IMR-90 (cell line): ENCODE results near the gene LLGL1. TPM values are rescaled to one million over a fixed set of nuclear protein-coding genes. Genes with fewer than 3 reads are reported as not detected.

Source experiments
- ATAC-seq: fragments of 200-7000 bp; cut with Tn5 transposase; 2 replicates; pipeline ENCODE4 v1.9.1; 2020; ENCODE audit warnings: low read depth, mild to moderate bottlenecking, moderate library complexity
- BruUV-seq: library from RNA; stranded (reverse); fragments of 400-500 nt; replicated peaks from 2 replicates; lab custom pipeline; 2021; lab: Mats Ljungman, UMichigan
- CTCF ChIA-PET: fragments of 300-600 bp; formaldehyde crosslinking; extraction: SDS; loops from one replicate; lab custom pipeline; 2021; ENCODE audit warnings: antibody characterized with exemption; lab: Yijun Ruan, JAX
- POLR2A ChIA-PET: fragments of 300-600 bp; sonication (Branson Sonifier 250); formaldehyde crosslinking; loops from one replicate; lab custom pipeline; 2022; ENCODE audit warnings: antibody characterized with exemption; ENCODE audit not compliant: unreplicated experiment; lab: Charles Lee
- DNase-seq: peaks from one replicate; pipeline ENCODE4 v3.0.0; 2013
- H2AFZ ChIP-seq: replicated peaks from 2 replicates; pipeline ENCODE3; 2013; ENCODE audit warnings: low read length, mild to moderate bottlenecking; ENCODE audit not compliant: poor library complexity
- H2AK5ac ChIP-seq: 2 replicates; pipeline ENCODE4 v1.6.1; 2013; ENCODE audit warnings: low read depth, low read length, inconsistent platforms
- H2AK9ac ChIP-seq: replicated peaks from 2 replicates; pipeline ENCODE3; 2013; ENCODE audit warnings: mild to moderate bottlenecking, low read depth, low read length, moderate library complexity; ENCODE audit not compliant: poor library complexity
- H2BK120ac ChIP-seq: 2 replicates; pipeline ENCODE4 v1.6.1; 2013; ENCODE audit warnings: low read depth, low read length, inconsistent platforms
- H2BK15ac ChIP-seq: 3 replicates; pipeline ENCODE4 v1.6.1; 2013; ENCODE audit warnings: low read depth, low read length, inconsistent platforms
- H2BK20ac ChIP-seq: 2 replicates; pipeline ENCODE4 v1.6.1; 2013; ENCODE audit warnings: low read depth, mild to moderate bottlenecking, inconsistent platforms, low read length, moderate library complexity
- H2BK5ac ChIP-seq: 2 replicates; pipeline ENCODE4 v1.6.1; 2013; ENCODE audit warnings: mild to moderate bottlenecking, low read depth, low read length, inconsistent platforms; ENCODE audit not compliant: poor library complexity, severe bottlenecking
- H3K14ac ChIP-seq: replicated peaks from 2 replicates; pipeline ENCODE4 v1.6.1; 2013; ENCODE audit warnings: low read depth, low read length, inconsistent platforms
- H3K18ac ChIP-seq: 2 replicates; pipeline ENCODE4 v1.6.1; 2013; ENCODE audit warnings: low read depth, low read length, control low read depth
- H3K23ac ChIP-seq: 2 replicates; pipeline ENCODE4 v1.6.1; 2013; ENCODE audit warnings: low read depth, low read length, inconsistent platforms
- H3K27ac ChIP-seq: 2 replicates; pipeline ENCODE4 v1.5.1; 2013; ENCODE audit warnings: mild to moderate bottlenecking, control low read depth, low read length; ENCODE audit not compliant: insufficient read depth
- H3K27me3 ChIP-seq: 2 replicates; pipeline ENCODE4 v1.6.1; 2013; ENCODE audit warnings: low read length; ENCODE audit not compliant: control insufficient read depth, insufficient read depth
- H3K36me3 ChIP-seq: 2 replicates; pipeline ENCODE4 v1.6.1; 2013; ENCODE audit warnings: low read length, mixed read lengths; ENCODE audit not compliant: control insufficient read depth, insufficient read depth
- H3K4ac ChIP-seq: 2 replicates; pipeline ENCODE4 v1.6.1; 2013; ENCODE audit warnings: low read depth, low read length, inconsistent platforms
- H3K4me1 ChIP-seq: 2 replicates; pipeline ENCODE4 v1.6.1; 2013; ENCODE audit warnings: low read length, mixed read lengths; ENCODE audit not compliant: control insufficient read depth, insufficient read depth
- H3K4me2 ChIP-seq: 2 replicates; pipeline ENCODE4 v1.6.1; 2013; ENCODE audit warnings: low read depth, mild to moderate bottlenecking, control low read depth, low read length, moderate library complexity
- H3K4me3 ChIP-seq: 2 replicates; pipeline ENCODE4 v1.5.1; 2013; ENCODE audit warnings: low read depth, mild to moderate bottlenecking, control low read depth, low read length, moderate library complexity; ENCODE audit not compliant: insufficient read depth
- H3K56ac ChIP-seq: 2 replicates; pipeline ENCODE4 v1.6.1; 2013; ENCODE audit warnings: low read length, inconsistent platforms; ENCODE audit not compliant: insufficient read depth; ENCODE audit errors: extremely low read depth
- H3K79me1 ChIP-seq, 2 experiments: 2 replicates each; pipeline ENCODE4 v1.6.1; 2013; ENCODE audit warnings: low read length in 2 of 2, inconsistent platforms in 1 of 2, low read depth in 1 of 2
- H3K9ac ChIP-seq: 2 replicates; pipeline ENCODE4 v1.6.1; 2013; ENCODE audit warnings: low read depth, low read length, control low read depth
- H3K9me1 ChIP-seq: 2 replicates; pipeline ENCODE4 v1.6.1; 2013; ENCODE audit warnings: low read length, inconsistent platforms; ENCODE audit not compliant: insufficient read depth
- H3K9me3 ChIP-seq: 2 replicates; pipeline ENCODE4 v1.6.1; 2013; ENCODE audit warnings: low read length; ENCODE audit not compliant: control insufficient read depth, insufficient read depth
- H4K20me1 ChIP-seq: 2 replicates; pipeline ENCODE4 v1.6.1; 2013; ENCODE audit warnings: low read length, inconsistent platforms; ENCODE audit not compliant: insufficient read depth
- H4K5ac ChIP-seq: 2 replicates; pipeline ENCODE4 v1.6.1; 2013; ENCODE audit warnings: mild to moderate bottlenecking, low read depth, low read length, control low read depth
- H4K8ac ChIP-seq, 2 experiments: 2 replicates each; pipeline ENCODE4 v1.6.1; 2013; ENCODE audit warnings: low read depth in 2 of 2, low read length in 2 of 2, control low read depth in 1 of 2, inconsistent platforms in 1 of 2
- H4K91ac ChIP-seq: 2 replicates; pipeline ENCODE4 v1.6.1; 2013; ENCODE audit warnings: low read depth, low read length, inconsistent platforms; ENCODE audit not compliant: insufficient read depth
- FOS ChIP-seq: fragments of 150-350 bp; IDR thresholded peaks from 2 replicates; pipeline ENCODE4 v1.6.1; 2016; ENCODE audit warnings: low read depth, low read length
- RAD21 ChIP-seq: IDR thresholded peaks from 2 replicates; pipeline ENCODE4 v1.6.1; 2012; ENCODE audit warnings: low read length, improper control_type of control experiment
- RCOR1 ChIP-seq: IDR thresholded peaks from 2 replicates; pipeline ENCODE4 v1.6.1; 2012; ENCODE audit warnings: mild to moderate bottlenecking, low read length, improper control_type of control experiment; ENCODE audit not compliant: insufficient replicate concordance
- SMC3 ChIP-seq: fragments of 150-350 bp; IDR thresholded peaks from 2 replicates; pipeline ENCODE4 v1.6.1; 2016; ENCODE audit warnings: low read depth, mild to moderate bottlenecking, antibody characterized with exemption, low read length, moderate library complexity
- WGBS, 2 experiments: methylation state at CpG; one replicate each; pipeline versions ENCODE4 v1.1.5 to v1.1.7; 2013; ENCODE audit warnings: missing lambda C conversion rate in 2 of 2; ENCODE audit not compliant: insufficient read length in 1 of 2; ENCODE audit errors: extremely low coverage in 2 of 2; 5-methylcytosine and 5-hydroxymethylcytosine counted together
- dilution Hi-C: fragments of 300-500 bp; cut with HindIII; formaldehyde crosslinking; loops from one replicate; pipeline ENCODE4 v1.14.3; 2018; ENCODE audit warnings: low sequenced_read_pairs; ENCODE audit not compliant: unreplicated experiment
- in situ Hi-C: fragments of 300-500 bp; cut with MboI; formaldehyde crosslinking; loops from 3 replicates; pipeline ENCODE4 v1.14.3; 2019; ENCODE audit warnings: low sequenced_read_pairs, inconsistent platforms, mixed read lengths
- intact Hi-C: fragments of 100-400 bp; cut with micrococcal nuclease; formaldehyde crosslinking; loops from 2 replicates; pipeline ENCODE4 v1.10.0; 2022
- polyA plus RNA-seq, 3 experiments: library from polyadenylated mRNA; depleted of rRNA; stranded (reverse); fragments of >200 nt; gene quantifications; 2 replicates each; pipeline ENCODE4 v1.2.3, GENCODE V29; 2012; ENCODE audit warnings: low replicate concordance in 1 of 3
- total RNA-seq: library from RNA; depleted of rRNA; stranded (reverse); fragments of >200 nt; gene quantifications from 2 replicates; pipeline ENCODE4 v1.2.3, GENCODE V29; 2012
- TF ChIP-seq, protein P1 (sequence below): conservative IDR thresholded peaks from 2 replicates; pipeline ENCODE4 v1.5.1; 2012; ENCODE audit warnings: mild to moderate bottlenecking, low read depth, low read length, improper control_type of control experiment

Gene LLGL1
- total and polyA plus RNA-seq, 2 of the 4 experiments (the other 2 are of a cell fraction) = 40.1 to 52.9 TPM

DNA sequence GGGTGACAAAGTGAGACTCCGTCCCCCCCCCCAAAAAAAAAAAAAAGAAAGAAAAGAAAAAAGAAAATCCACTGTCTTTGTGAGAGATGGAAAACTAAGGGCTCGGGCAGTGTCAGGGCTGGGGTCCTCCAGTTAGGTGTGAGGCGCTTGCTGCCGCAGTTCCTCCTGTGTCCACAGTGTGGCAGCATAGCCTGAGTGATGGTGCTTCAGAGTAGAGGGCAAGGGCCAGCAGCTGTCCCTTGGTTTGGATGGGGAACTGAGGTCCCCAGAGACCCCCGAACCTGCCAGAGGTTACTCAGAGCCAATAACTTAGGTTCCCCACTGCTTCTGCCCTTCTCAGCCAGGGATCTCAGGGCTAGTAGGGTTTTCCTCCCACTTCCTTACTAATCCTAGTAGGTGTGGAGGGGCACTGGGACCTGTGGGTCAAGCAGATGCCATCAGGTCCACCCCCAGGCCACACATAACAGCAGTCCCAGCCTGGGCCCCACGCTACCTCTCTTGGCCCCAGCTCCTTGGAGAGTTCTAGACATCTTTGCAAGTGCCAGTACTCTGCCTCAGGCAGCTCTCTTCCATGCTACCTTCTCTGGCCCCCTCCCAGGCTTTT is 7.9 kb upstream of the LLGL1 start:
- Histone ChIP-seq H4K91ac (no peak overlapping the region), H4K8ac (no peak overlapping the region), H2BK15ac (no peak overlapping the region), H3K4ac (no peak overlapping the region), H2BK120ac (no peak overlapping the region), H2AK9ac (peak overlapping the region; percentile 67), H3K27me3 (no peaks in the 10 kb centered on the region), H3K18ac (no peak overlapping the region), H3K23ac (no peak overlapping the region), H3K4me2 (no peak overlapping the region), H3K36me3 (no peaks in the 10 kb centered on the region), H3K27ac (no peak overlapping the region), H2AFZ (peak overlapping the region; percentile 81), H3K14ac (no peak overlapping the region), H3K4me1 (peaks cover 12% of the 10 kb centered on the region), H2BK5ac (no peak overlapping the region), H2BK20ac (no peak overlapping the region), H3K4me3 (no peak overlapping the region), H3K79me1 (no peaks in the 10 kb centered on the region), H3K56ac (no peak overlapping the region), H3K9me1 (peaks cover 14% of the 10 kb centered on the region), H2AK5ac (0 out of 2 replicates have a peak overlapping the region, but pooled peaks have one; percentile 33), H3K9me3 (no peaks in the 10 kb centered on the region), H3K9ac (no peak overlapping the region), H4K5ac (no peak overlapping the region), H4K20me1 (0 out of 2 replicates have a peak, but pooled peaks cover 5% of the 10 kb centered on the region)
- WGBS, 2 experiments = 0% methylated on average over 2 of the region's 6 CpGs; no CpG with 5 or more reads in 1 of the 2 experiments
- ATAC-seq (peak; percentile 83), DNase-seq (peak; percentile 45)
- BruUV-seq = no TSS peak
- dilution Hi-C loops (no loop called here), in situ Hi-C loops (no loop called here), intact Hi-C loops (loop anchor here (1.0 kb wide), 1 partner anchor 76 kb away; no protein-coding TSS in a partner anchor)
- POLR2A ChIA-PET = no interaction called here
- TF ChIP-seq SMC3 = peak; percentile 57
- TF ChIP-seq FOS = no peak
- TF ChIP-seq, protein P1, sequence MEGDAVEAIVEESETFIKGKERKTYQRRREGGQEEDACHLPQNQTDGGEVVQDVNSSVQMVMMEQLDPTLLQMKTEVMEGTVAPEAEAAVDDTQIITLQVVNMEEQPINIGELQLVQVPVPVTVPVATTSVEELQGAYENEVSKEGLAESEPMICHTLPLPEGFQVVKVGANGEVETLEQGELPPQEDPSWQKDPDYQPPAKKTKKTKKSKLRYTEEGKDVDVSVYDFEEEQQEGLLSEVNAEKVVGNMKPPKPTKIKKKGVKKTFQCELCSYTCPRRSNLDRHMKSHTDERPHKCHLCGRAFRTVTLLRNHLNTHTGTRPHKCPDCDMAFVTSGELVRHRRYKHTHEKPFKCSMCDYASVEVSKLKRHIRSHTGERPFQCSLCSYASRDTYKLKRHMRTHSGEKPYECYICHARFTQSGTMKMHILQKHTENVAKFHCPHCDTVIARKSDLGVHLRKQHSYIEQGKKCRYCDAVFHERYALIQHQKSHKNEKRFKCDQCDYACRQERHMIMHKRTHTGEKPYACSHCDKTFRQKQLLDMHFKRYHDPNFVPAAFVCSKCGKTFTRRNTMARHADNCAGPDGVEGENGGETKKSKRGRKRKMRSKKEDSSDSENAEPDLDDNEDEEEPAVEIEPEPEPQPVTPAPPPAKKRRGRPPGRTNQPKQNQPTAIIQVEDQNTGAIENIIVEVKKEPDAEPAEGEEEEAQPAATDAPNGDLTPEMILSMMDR = peak; percentile 81
- no peak for TF ChIP-seq RCOR1
- peak; percentile 83 for TF ChIP-seq RAD21
- CTCF ChIA-PET = interaction anchor here (0.8 kb wide), 1 partner anchor 15 kb away, joined by 3 read pairs; no protein-coding TSS in a partner anchor
